ENCODE measurements around the gene LRRK1.

Gene LRRK1

GRCh38 chr15:101113114-101114005 is 194.2 kb downstream of the LRRK1 start:
- DNase-seq (ENCODE audit: low spot score) = no peak

GRCh38 chr15:101114166-101114565 is 195.0 kb downstream of the LRRK1 start:
- no peak for DNase-seq (ENCODE audit: low spot score)

- DNase-seq (ENCODE audit: low spot score) = no peak
Observed at GRCh38 chr15:101114610-101115009, 195.5 kb downstream of the LRRK1 start.

DNA sequence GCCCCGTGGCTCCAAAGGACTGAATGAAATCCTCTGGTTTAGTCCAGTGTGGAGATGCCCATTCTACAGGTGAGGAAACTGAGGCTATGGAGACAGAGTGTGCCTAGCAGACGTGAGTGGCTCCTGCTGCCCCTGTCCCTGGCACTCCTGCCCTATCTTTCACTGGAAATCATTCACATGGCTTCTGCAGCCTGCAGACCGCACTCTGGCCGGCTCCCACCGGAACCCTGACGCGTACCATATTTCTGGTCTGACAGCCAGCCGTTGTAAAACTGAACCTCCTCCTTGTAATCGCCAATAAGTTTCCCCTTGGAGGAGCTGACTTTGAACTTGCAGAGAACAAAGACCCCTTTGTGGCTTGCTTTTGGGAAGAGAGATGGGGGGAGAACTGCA is 196.2 kb downstream of the LRRK1 start:
- no peak for DNase-seq (ENCODE audit: low spot score)

DNA sequence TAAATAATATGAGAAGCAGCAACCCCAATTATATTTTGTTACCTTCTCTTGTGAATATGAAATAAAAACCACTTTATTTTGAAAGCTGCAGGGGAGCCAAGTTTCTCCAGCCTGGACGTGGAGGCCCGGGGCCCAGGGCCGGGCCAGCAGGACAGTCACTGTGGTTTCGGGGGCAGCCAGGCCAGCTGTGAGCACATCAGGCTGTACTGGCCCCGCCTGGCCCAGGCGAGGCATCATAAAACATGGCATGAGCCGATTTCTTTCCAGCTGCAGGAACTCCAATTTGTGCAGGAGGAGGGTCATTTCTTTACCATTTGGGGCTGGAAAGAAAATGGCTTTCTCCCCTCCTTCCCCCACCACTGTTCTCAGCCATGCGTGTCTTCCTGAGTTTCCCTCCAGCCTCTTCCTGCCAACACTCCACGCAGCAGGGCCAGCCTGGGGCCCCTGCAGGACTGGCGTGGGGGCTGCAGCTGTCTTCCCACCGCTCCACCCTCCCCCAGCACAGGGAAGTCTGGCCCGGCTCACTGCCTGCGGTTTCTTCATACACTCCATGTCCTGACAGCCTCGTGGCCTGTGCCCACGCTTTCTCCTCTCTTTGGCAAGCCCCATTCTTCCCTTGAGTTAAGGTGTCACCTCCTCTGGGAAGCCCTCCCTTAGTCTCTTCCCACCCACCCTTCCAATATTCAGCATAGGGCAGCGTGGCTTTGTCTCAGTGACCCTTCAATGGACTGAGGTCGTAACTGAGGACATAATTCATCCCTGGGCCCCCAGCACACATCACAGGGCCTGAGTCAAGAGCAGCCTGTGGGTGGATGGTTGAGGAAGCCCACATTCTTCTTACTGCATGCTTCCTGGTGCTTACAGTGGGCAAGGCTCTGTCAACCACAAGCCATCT is 196.9 kb downstream of the LRRK1 start:
- DNase-seq (ENCODE audit: low spot score) = no peak

GRCh38 chr15:101116681-101116976 is 197.5 kb downstream of the LRRK1 start:
- DNase-seq (ENCODE audit: low spot score) = no peak

DNA sequence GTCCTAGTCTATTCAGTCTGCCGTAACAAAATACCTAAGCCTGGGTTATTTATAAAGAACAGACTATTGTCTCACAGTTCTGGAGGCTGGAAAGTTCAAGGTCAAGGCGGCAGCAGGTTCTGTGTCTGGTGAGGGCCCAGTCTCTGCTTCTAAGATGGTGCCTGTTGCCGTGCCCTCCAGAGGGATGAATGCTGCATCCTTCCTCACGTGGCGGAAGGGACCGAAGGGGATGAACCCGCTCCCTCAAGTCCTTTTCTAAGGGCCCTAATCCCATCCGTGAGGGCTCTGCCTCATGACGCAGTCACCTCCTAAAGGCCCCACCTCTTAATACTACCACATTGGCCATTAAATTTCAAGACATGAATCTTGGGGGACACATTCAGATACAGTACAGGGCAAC is 199.0 kb downstream of the LRRK1 start:
- no peak for DNase-seq (ENCODE audit: low spot score)

DNA sequence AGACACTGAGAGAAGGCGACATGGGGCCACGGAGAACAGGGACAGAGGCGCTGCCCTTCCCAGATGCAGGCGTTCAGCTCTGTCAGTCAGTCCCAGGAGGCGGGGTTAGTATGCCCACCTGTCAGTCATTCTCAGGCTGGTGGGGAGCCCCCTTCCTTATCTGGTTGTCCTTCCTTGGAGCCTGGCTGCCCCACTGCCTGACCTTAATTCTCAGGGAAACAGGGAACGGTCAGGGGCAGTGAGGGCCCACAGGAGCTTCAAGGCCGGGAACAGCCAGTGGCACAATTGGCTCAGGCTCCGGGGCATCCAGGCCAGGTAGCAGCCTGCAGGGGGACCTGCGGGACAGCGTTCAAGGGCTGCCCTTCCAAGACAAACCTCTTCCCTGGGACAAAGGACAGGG is 199.5 kb downstream of the LRRK1 start:
- DNase-seq (ENCODE audit: low spot score) = no peak

DNA sequence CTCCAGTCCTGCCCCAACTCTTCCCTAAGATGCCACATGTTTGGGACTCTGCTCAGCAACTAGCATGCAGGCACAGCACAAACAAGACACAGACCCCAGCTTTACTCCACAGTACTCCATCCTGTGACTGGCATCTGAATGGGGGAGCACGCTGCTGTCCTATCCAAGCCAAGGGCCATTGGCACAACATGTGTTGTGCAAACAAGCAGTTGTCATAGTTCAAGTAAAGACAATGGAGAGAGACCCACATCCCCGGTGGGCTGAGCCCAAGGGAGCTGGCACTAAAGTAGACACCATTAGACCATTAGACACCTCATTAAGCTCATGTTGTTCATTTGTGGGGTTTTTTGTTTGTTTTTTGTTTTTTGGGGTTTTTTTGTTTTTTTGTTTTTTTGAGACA is 200.0 kb downstream of the LRRK1 start:
- DNase-seq (ENCODE audit: low spot score) = no peak

All from kidney capillary endothelial cell (primary cell).